SK-N-SH treated with all-trans-retinoic acid at 6 μM for 48 hours (cell line): ENCODE measurements around the gene CADM1.

Experiments used
- CREB5 ChIP-seq: fragments of 250-450 bp; sonication (Bioruptor Pico); IDR thresholded peaks from 2 replicates; pipeline ENCODE4 v1.5.1; 2020; ENCODE audit warnings: low read depth, mild to moderate bottlenecking, moderate library complexity
- CSRNP3 ChIP-seq: fragments of 250-450 bp; sonication (Bioruptor Pico); IDR thresholded peaks from 2 replicates; pipeline ENCODE4 v1.5.1; 2021; ENCODE audit warnings: mild to moderate bottlenecking, moderate library complexity
- ISL1 ChIP-seq: fragments of 250-450 bp; sonication (Bioruptor Pico); IDR thresholded peaks from 2 replicates; pipeline ENCODE4 v2.1.2; 2022; ENCODE audit warnings: mild to moderate bottlenecking, moderate library complexity
- RARB ChIP-seq: fragments of 250-450 bp; sonication (Bioruptor Pico); IDR thresholded peaks from 2 replicates; pipeline ENCODE4 v1.8.0; 2021; ENCODE audit warnings: mild to moderate bottlenecking, moderate library complexity
- TOX ChIP-seq: fragments of 250-450 bp; sonication (Bioruptor Pico); IDR thresholded peaks from 2 replicates; pipeline ENCODE4 v1.8.0; 2021; ENCODE audit warnings: mild to moderate bottlenecking, moderate library complexity, borderline replicate concordance
- ZNF565 ChIP-seq: fragments of 450-650 bp; formaldehyde crosslinking; conservative IDR thresholded peaks from 2 replicates; pipeline ENCODE4 v1.5.0; 2020; ENCODE audit warnings: low read depth, mild to moderate bottlenecking, moderate library complexity

- TF ChIP-seq TOX (CRISPR knock-in tag), result no peak
- TF ChIP-seq ISL1, result no peak
- TF ChIP-seq ZNF565 (CRISPR knock-in tag), result no peak
- no peak for TF ChIP-seq CREB5 (CRISPR knock-in tag)
- no peak for TF ChIP-seq RARB (CRISPR knock-in tag)
- no peak for TF ChIP-seq CSRNP3 (CRISPR knock-in tag)
These were observed 378.1 kb downstream of the CADM1 start for GRCh38 chr11:115126092-115126491.
